Measurements from ENCODE around the gene CMTM5. TPM values are rescaled to one million over a fixed set of nuclear protein-coding genes. Genes with fewer than 3 reads are reported as not detected.

Gene CMTM5
- total RNA-seq, 1 donor from 2014 or later = 0.96 TPM

- intact Hi-C loops (cut with DNase I) = no loop called here
- no peak for TF ChIP-seq CTCF (IDR thresholded peaks at IDR 0.05)
- H3K36me3 ChIP-seq = no peaks in the 10 kb centered on the region
- no peaks in the 10 kb centered on the region for H3K4me1 ChIP-seq
- no peaks in the 10 kb centered on the region for H3K9me3 ChIP-seq
- DNase-seq = no peak
- no peak overlapping the region for H3K27ac ChIP-seq
- no peak overlapping the region for H3K4me3 ChIP-seq
- peak; percentile 20 for ATAC-seq
- H3K27me3 ChIP-seq = peaks cover 5% of the 10 kb centered on the region
These were observed 30.7 kb upstream of the CMTM5 start for GRCh38 chr14:23345987-23346692.

DNA sequence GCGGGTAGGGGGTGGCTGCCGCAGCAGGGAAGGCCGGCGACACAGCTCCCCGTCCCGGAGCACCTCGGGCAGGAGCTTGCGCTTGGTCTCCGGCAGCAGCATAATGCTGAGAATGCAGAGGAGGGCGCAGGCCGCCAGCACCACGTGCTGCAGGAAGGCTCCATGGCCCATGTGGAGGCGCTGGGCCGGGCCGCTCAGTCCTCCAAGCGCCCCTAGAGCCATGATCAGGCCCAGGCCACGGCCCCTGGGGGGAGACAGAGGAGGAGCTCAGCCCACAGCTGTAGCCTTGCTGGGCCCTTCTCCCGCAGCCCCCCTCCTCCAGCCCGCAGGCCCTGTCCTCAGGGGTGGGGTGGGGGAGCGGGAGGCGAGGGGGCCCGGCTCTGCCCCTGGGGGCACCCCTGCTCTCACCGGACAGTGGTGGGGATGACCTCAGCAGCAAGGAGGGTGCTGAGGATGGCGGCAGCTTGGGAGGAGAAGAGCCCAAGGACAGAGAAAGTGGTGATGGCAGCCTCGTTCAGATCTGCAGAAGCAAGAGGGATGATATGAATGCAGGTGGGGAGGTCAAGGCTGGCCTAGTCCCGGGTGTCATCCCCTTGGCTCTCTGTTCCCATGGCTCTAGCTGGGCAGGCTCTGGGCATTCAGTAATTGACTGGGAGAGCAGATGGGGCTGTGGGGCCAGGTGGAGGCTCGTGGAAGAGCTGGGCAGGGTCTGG, 30.0 kb upstream of the CMTM5 start:
- no peak for DNase-seq
- peaks cover 4% of the 10 kb centered on the region for H3K4me1 ChIP-seq
- peak; percentile 6 for ATAC-seq

DNA sequence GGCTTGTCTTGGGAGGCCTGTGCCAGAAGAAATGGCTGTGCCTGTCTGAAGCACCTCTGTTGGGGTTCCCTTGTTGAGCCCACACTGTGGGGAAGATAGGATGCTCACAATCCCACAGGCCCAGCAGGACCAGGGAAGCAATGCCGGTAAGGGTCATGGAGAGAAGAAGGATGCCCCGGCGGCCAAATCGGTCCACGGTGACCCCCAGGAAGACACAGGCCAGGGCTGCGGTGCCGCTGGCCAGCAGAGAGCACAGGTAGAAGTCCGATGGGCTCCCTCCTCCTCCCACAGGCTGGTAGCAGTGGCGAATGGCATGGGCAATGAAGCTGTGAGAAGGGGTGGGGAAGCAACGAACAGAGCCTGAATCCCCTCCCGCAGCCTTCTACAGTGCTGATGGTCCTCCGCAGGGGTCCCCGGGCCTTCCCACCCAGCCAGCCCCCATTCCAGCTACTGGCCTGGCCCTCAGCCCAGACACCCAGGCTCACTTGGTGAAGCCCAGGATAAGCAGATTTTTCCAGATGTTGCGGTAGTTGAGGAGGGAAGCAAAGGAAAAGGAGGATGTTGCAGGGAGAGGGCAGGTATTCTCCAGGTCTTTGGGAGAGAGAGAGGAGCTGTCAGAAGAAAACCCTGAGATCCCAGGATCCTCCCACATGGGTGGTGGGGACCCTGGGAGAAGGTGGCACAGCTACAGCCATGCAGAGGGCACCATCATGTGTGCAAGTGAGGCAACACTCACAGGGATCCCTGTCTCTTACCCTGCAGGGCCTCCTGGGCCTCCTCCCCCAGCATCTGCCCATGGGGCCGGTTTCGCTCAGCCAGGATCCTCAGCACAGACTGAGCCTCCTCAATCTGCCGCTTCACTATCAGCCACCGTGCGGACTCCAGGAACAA, 29.2 kb upstream of the CMTM5 start:
- H3K9me3 ChIP-seq = no peaks in the 10 kb centered on the region
- no peak for TF ChIP-seq CTCF (IDR thresholded peaks at IDR 0.05)
- H3K4me3 ChIP-seq = no peak overlapping the region
- intact Hi-C loops (cut with DNase I) = no loop called here
- H3K36me3 ChIP-seq = no peaks in the 10 kb centered on the region
- ATAC-seq (no peak), DNase-seq (no peak)
- H3K4me1 ChIP-seq = peaks cover 7% of the 10 kb centered on the region
- H3K27ac ChIP-seq = no peak overlapping the region
- peaks cover 18% of the 10 kb centered on the region for H3K27me3 ChIP-seq

More for the DNA sequence above, 30.0 kb upstream of the CMTM5 start:
- Histone ChIP-seq H3K36me3 (no peaks in the 10 kb centered on the region), H3K27me3 (peaks cover 12% of the 10 kb centered on the region), H3K9me3 (no peaks in the 10 kb centered on the region), H3K4me3 (no peak overlapping the region), H3K27ac (no peak overlapping the region)
- no peak for TF ChIP-seq CTCF (IDR thresholded peaks at IDR 0.05)
- intact Hi-C loops (cut with DNase I) = no loop called here

DNA sequence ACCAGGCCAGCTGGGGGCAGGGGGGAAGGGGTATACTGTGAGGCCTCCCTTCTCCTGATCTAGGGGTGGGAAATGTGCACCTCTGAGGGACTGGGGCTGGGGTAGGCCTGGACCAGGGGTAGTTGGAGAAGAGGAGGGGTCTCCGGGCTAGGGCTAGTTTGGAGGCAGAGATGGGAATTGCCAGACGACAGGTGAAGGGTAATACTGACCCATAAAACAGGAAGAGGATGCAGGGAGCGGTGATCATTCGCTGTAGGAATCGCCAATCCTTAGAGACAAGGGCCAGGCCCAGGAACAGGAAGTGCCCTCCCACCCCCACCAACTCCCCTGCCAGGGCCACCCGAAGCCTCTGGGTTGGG, 28.6 kb upstream of the CMTM5 start:
- intact Hi-C loops (cut with DNase I) = no loop called here
- no peak overlapping the region for H3K4me3 ChIP-seq
- ATAC-seq (no peak), DNase-seq (peak; percentile 20)
- H3K27me3 ChIP-seq = peaks cover 24% of the 10 kb centered on the region
- peaks cover 7% of the 10 kb centered on the region for H3K4me1 ChIP-seq
- TF ChIP-seq CTCF (IDR thresholded peaks at IDR 0.05) = no peak
- H3K36me3 ChIP-seq = no peaks in the 10 kb centered on the region
- H3K27ac ChIP-seq = no peak overlapping the region
- no peaks in the 10 kb centered on the region for H3K9me3 ChIP-seq

DNA sequence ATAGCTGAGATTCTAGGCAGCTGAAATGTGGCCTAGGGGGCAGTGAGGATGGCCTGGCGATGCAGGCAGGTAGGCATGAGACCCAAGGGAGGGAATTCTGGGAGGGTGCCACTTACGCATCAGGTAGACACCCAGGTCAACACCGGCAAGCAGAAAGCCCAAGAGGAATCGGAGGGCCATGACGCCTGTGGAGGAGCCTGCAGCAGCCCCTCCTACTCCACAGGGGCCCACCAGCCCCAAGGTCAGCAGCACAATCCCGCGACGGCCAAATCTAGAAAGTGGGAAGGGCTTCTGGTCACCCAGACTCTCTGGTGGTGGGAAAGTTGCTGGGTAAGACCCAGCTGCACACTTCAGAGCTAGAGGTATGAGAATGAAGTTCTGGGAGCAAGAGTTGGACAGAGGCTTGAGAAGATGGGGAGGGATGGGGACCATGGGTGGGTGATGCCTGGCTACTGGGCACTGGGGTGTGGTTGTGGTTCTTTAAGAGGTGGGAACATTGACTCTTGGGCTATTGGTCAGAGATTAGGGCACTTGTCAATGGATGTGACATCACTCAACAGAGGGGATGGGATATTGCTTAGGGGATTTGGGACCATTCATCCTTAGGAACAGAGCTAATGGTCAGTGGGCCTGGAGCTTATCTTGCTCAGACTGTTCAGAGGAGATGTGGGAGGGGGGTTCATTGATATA, 27.5 kb upstream of the CMTM5 start:
- H3K27ac ChIP-seq = no peak overlapping the region
- TF ChIP-seq CTCF (IDR thresholded peaks at IDR 0.05) = no peak
- no peak for ATAC-seq
- H3K4me1 ChIP-seq = peaks cover 7% of the 10 kb centered on the region
- intact Hi-C loops (cut with DNase I) = no loop called here
- H3K27me3 ChIP-seq = peaks cover 26% of the 10 kb centered on the region
- H3K36me3 ChIP-seq = no peaks in the 10 kb centered on the region
- no peaks in the 10 kb centered on the region for H3K9me3 ChIP-seq
- no peak overlapping the region for H3K4me3 ChIP-seq
- no peak for DNase-seq
